ENCODE data around the gene ZNF790. TPM values are rescaled to one million over a fixed set of nuclear protein-coding genes. Genes with fewer than 3 reads are reported as not detected.

ZNF790 gene
- total and polyA plus RNA-seq, 2 of the 13 experiments (the other 11 are each of a cell fraction or from before 2014, with no cell fraction given): 1.3 to 5.3 TPM

DNA sequence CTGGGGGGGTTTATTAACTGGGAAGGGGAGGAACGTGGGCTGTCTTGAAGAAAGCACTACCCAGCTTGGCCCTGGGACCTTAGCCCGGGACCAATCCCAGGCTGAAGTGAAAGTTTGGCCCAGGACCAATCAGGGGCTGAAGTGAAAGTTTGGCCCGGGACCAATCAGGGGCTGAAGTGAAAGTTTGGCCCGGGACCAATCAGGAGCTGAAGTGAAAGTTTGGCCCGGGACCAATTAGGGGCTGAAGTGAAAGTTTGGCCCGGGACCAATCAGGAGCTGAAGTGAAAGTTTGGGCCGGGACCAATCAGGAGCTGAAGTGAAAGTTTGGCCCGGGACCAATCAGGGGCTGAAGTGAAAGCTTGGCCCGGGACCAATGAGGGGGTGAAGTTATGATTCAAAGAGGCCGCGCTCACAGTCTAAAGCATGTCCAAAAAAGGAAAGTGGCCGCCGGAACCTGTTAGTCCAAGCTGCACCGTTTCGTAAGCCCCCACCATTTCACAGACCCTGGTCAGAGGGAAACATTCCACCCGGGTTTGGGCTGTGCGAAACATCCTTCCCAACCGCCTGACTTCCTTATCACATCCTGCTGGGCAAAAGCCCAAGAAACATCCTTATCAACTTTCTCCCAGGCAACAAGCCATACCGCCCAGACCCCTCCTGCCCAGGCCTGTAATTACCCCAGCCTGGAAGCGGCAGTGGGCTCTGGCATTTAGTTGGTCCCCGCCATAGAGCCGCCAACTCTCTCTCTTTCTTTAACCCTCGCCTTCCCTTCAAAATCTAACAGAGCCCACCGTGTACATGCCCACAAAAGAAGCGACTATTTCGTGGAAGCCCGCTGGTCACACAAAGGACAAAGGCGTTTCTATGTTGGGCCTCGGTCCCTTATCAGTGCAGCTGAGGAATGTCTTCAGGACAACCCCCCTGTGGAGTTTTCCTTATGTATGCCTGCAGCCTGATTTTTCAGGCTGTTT, 66.6 kb downstream of the ZNF790 start (continued):
- TF ChIP-seq CREB1 (IDR thresholded peaks at IDR 0.05) (no peak), CREB1 (CRISPR knock-in tag; IDR thresholded peaks at IDR 0.05) (peak; percentile 26; the same call in 1 of the 2 replicates), STAG1 (CRISPR knock-in tag; IDR thresholded peaks at IDR 0.05) (no peak), HNRNPK (IDR thresholded peaks at IDR 0.05; ENCODE audit: low read depth, low read length, poor library complexity, severe bottlenecking) (no peak), ZNF513 (CRISPR knock-in tag; conservative IDR thresholded peaks at IDR 0.05) (no peak), ZNF775 (CRISPR knock-in tag; IDR thresholded peaks at IDR 0.05; ENCODE audit: borderline replicate concordance) (no peak), POGZ (CRISPR knock-in tag; IDR thresholded peaks at IDR 0.05) (no peak), TEAD2 (CRISPR knock-in tag; IDR thresholded peaks at IDR 0.05) (no peak), TFDP1 (CRISPR knock-in tag; IDR thresholded peaks at IDR 0.05; ENCODE audit: borderline replicate concordance) (peak; percentile 51; the same call in 1 of the 2 replicates), SRF (IDR thresholded peaks at IDR 0.05; ENCODE audit: low read depth, low read length) (peak; percentile 94), ZNF34 (CRISPR knock-in tag; IDR thresholded peaks at IDR 0.05; ENCODE audit: borderline replicate concordance) (no peak), ZNF501 (CRISPR knock-in tag; IDR thresholded peaks at IDR 0.05) (no peak), FLYWCH1 (CRISPR knock-in tag; IDR thresholded peaks at IDR 0.05) (no peak), IRF2 (CRISPR knock-in tag; IDR thresholded peaks at IDR 0.05) (peak; percentile 59; the same call in 1 of the 2 replicates), TBX3 (IDR thresholded peaks at IDR 0.05; ENCODE audit: borderline replicate concordance) (no peak), SOX6 (IDR thresholded peaks at IDR 0.05) (no peak), SOX6 (CRISPR knock-in tag; IDR thresholded peaks at IDR 0.05) (no peak), ETV6 (CRISPR knock-in tag; conservative IDR thresholded peaks at IDR 0.05) (no peak), MAX (IDR thresholded peaks at IDR 0.05) (no peak), ESRRA (CRISPR knock-in tag; IDR thresholded peaks at IDR 0.05; ENCODE audit: low read depth) (no peak)
- TF ChIP-seq, protein P1, sequence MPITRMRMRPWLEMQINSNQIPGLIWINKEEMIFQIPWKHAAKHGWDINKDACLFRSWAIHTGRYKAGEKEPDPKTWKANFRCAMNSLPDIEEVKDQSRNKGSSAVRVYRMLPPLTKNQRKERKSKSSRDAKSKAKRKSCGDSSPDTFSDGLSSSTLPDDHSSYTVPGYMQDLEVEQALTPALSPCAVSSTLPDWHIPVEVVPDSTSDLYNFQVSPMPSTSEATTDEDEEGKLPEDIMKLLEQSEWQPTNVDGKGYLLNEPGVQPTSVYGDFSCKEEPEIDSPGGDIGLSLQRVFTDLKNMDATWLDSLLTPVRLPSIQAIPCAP (CRISPR knock-in tag; IDR thresholded peaks at IDR 0.05; ENCODE audit: low read depth): no peak
- TF ChIP-seq, protein P2, sequence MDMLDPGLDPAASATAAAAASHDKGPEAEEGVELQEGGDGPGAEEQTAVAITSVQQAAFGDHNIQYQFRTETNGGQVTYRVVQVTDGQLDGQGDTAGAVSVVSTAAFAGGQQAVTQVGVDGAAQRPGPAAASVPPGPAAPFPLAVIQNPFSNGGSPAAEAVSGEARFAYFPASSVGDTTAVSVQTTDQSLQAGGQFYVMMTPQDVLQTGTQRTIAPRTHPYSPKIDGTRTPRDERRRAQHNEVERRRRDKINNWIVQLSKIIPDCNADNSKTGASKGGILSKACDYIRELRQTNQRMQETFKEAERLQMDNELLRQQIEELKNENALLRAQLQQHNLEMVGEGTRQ (IDR thresholded peaks at IDR 0.05; ENCODE audit: low read depth, low read length): no peak
- TF ChIP-seq, protein P2 (CRISPR knock-in tag; IDR thresholded peaks at IDR 0.05; ENCODE audit: borderline replicate concordance): peak; percentile 75; the same call in 1 of the 2 replicates
